Ishikawa (cell line): Measurements from ENCODE around the gene PHRF1.

Experiments
- CEBPB ChIP-seq: IDR thresholded peaks from 2 replicates; pipeline ENCODE4 v1.6.1; 2012
- EGR1 ChIP-seq: IDR thresholded peaks from 2 replicates; pipeline ENCODE4 v1.6.1; 2012
- EP300 ChIP-seq: IDR thresholded peaks from 2 replicates; pipeline ENCODE4 v1.6.1; 2012; ENCODE audit warnings: borderline replicate concordance
- FOXM1 ChIP-seq: IDR thresholded peaks from 2 replicates; pipeline ENCODE4 v1.6.1; 2012; ENCODE audit warnings: low read depth, borderline replicate concordance
- MAX ChIP-seq: IDR thresholded peaks from 2 replicates; pipeline ENCODE4 v1.6.1; 2012
- RAD21 ChIP-seq: IDR thresholded peaks from 2 replicates; pipeline ENCODE4 v1.6.1; 2012; ENCODE audit warnings: low read depth
- TAF1 ChIP-seq: IDR thresholded peaks from 2 replicates; pipeline ENCODE4 v1.6.1; 2012; ENCODE audit warnings: low read depth, mild to moderate bottlenecking
- TCF12 ChIP-seq: IDR thresholded peaks from 2 replicates; pipeline ENCODE4 v1.6.1; 2012; ENCODE audit warnings: low read depth
- YY1 ChIP-seq: IDR thresholded peaks from 2 replicates; pipeline ENCODE4 v1.6.1; 2012; ENCODE audit warnings: low read depth
- TF ChIP-seq, protein P1 (sequence below): IDR thresholded peaks from 2 replicates; pipeline ENCODE4 v1.6.1; 2012; ENCODE audit warnings: low read depth, mild to moderate bottlenecking

DNA sequence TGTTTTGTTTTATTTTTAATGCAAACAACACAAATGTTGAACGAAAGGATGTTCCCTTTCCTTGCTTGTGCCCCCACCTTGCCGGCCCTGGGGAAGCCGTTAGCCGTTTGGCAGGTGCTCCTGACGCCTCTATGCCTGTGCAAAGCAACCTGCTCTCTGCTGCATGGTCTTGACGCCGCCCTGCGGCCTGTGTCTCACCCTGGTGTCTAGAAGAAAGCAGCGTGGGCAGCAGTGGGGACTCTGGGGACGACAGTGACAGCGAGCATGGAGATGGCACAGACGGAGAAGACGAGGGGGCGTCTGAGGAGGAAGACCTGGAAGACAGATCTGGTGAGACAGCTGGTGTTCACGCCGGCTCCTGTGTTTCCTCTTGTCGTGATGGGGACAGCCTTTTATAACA, 5.5 kb downstream of the PHRF1 start:
- no peak for TF ChIP-seq MAX
- no peak for TF ChIP-seq EP300
- TF ChIP-seq TAF1: no peak
- TF ChIP-seq, protein P1, sequence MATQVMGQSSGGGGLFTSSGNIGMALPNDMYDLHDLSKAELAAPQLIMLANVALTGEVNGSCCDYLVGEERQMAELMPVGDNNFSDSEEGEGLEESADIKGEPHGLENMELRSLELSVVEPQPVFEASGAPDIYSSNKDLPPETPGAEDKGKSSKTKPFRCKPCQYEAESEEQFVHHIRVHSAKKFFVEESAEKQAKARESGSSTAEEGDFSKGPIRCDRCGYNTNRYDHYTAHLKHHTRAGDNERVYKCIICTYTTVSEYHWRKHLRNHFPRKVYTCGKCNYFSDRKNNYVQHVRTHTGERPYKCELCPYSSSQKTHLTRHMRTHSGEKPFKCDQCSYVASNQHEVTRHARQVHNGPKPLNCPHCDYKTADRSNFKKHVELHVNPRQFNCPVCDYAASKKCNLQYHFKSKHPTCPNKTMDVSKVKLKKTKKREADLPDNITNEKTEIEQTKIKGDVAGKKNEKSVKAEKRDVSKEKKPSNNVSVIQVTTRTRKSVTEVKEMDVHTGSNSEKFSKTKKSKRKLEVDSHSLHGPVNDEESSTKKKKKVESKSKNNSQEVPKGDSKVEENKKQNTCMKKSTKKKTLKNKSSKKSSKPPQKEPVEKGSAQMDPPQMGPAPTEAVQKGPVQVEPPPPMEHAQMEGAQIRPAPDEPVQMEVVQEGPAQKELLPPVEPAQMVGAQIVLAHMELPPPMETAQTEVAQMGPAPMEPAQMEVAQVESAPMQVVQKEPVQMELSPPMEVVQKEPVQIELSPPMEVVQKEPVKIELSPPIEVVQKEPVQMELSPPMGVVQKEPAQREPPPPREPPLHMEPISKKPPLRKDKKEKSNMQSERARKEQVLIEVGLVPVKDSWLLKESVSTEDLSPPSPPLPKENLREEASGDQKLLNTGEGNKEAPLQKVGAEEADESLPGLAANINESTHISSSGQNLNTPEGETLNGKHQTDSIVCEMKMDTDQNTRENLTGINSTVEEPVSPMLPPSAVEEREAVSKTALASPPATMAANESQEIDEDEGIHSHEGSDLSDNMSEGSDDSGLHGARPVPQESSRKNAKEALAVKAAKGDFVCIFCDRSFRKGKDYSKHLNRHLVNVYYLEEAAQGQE: no peak
- TF ChIP-seq RAD21: no peak
- TF ChIP-seq EGR1: no peak
- no peak for TF ChIP-seq TCF12
- no peak for TF ChIP-seq FOXM1
- no peak for TF ChIP-seq YY1
- TF ChIP-seq CEBPB: no peak
